ENCODE results near the gene PDZK1IP1.
"Not testable (repeated sequence)": the region's sequence is repeated elsewhere in the genome, so short reads cannot be mapped to it uniquely, and the experiment has no call there.

The PDZK1IP1 gene

GRCh38 chr1:47194311-47194710 is 4.5 kb upstream of the PDZK1IP1 start:
- Histone ChIP-seq H3K79me2 (ENCODE audit: insufficient read depth, low read depth) (no peaks in the 10 kb centered on the region), H3K27me3 (ENCODE audit: insufficient read depth, low read depth) (no peaks in the 10 kb centered on the region), H3K4me2 (no peak overlapping the region), H3K36me3 (ENCODE audit: insufficient read depth) (no peaks in the 10 kb centered on the region), H3K9ac (no peak overlapping the region), H3K4me3 (IDR thresholded peaks at IDR 0.05; ENCODE audit: insufficient read depth, low read depth, low read length) (no peak overlapping the region), H2AFZ (ENCODE audit: low read depth) (no peak overlapping the region), H3K4me1 (ENCODE audit: low read depth, poor library complexity, severe bottlenecking) (no peaks in the 10 kb centered on the region), H4K20me1 (ENCODE audit: insufficient read depth) (no peaks in the 10 kb centered on the region), H3K27ac (no peak overlapping the region)
- no peak for TF ChIP-seq CTCF (conservative IDR thresholded peaks at IDR 0.05; ENCODE audit: low read depth, low read length)

- H3K79me2 ChIP-seq (ENCODE audit: insufficient read depth, low read depth); H3K36me3 ChIP-seq (ENCODE audit: insufficient read depth); H4K20me1 ChIP-seq (ENCODE audit: insufficient read depth); H3K9ac ChIP-seq; H3K4me3 ChIP-seq (IDR thresholded peaks at IDR 0.05; ENCODE audit: insufficient read depth, low read depth, low read length); H3K27ac ChIP-seq; H3K27me3 ChIP-seq (ENCODE audit: insufficient read depth, low read depth); H3K4me2 ChIP-seq; H3K4me1 ChIP-seq (ENCODE audit: low read depth, poor library complexity, severe bottlenecking): not testable (repeated sequence)
- H2AFZ ChIP-seq (ENCODE audit: low read depth): 0 out of 2 replicates have a peak overlapping the region, but pooled peaks have one; percentile 8
Observed at GRCh38 chr1:47193496-47193895, 3.7 kb upstream of the PDZK1IP1 start.

GRCh38 chr1:47192458-47193384 is 2.9 kb upstream of the PDZK1IP1 start:
- Histone ChIP-seq H3K27ac (no peak overlapping the region), H2AFZ (ENCODE audit: low read depth) (peak overlapping the region; percentile 8; the same call in 1 of the 2 replicates), H4K20me1 (ENCODE audit: insufficient read depth) (no peaks in the 10 kb centered on the region), H3K27me3 (ENCODE audit: insufficient read depth, low read depth) (no peaks in the 10 kb centered on the region), H3K4me2 (no peak overlapping the region), H3K4me3 (IDR thresholded peaks at IDR 0.05; ENCODE audit: insufficient read depth, low read depth, low read length) (no peak overlapping the region), H3K4me1 (ENCODE audit: low read depth, poor library complexity, severe bottlenecking) (no peaks in the 10 kb centered on the region), H3K36me3 (ENCODE audit: insufficient read depth) (no peaks in the 10 kb centered on the region), H3K79me2 (ENCODE audit: insufficient read depth, low read depth) (no peaks in the 10 kb centered on the region), H3K9ac (no peak overlapping the region)
- peak; percentile 98 for TF ChIP-seq CTCF (conservative IDR thresholded peaks at IDR 0.05; ENCODE audit: low read depth, low read length)

- Histone ChIP-seq H2AFZ (ENCODE audit: low read depth) (no peak overlapping the region), H3K79me2 (ENCODE audit: insufficient read depth, low read depth) (no peaks in the 10 kb centered on the region), H3K27ac (no peak overlapping the region), H4K20me1 (ENCODE audit: insufficient read depth) (no peaks in the 10 kb centered on the region), H3K4me3 (IDR thresholded peaks at IDR 0.05; ENCODE audit: insufficient read depth, low read depth, low read length) (no peak overlapping the region), H3K27me3 (ENCODE audit: insufficient read depth, low read depth) (no peaks in the 10 kb centered on the region), H3K9ac (no peak overlapping the region), H3K4me2 (no peak overlapping the region), H3K36me3 (ENCODE audit: insufficient read depth) (no peaks in the 10 kb centered on the region), H3K4me1 (ENCODE audit: low read depth, poor library complexity, severe bottlenecking) (no peaks in the 10 kb centered on the region)
- no peak for TF ChIP-seq CTCF (conservative IDR thresholded peaks at IDR 0.05; ENCODE audit: low read depth, low read length)
Observed at GRCh38 chr1:47191940-47192457, 2.2 kb upstream of the PDZK1IP1 start.

GRCh38 chr1:47190857-47191256 is 1.0 kb upstream of the PDZK1IP1 start:
- Histone ChIP-seq H3K79me2 (ENCODE audit: insufficient read depth, low read depth) (no peaks in the 10 kb centered on the region), H3K9ac (no peak overlapping the region), H3K4me1 (ENCODE audit: low read depth, poor library complexity, severe bottlenecking) (no peaks in the 10 kb centered on the region), H3K4me3 (IDR thresholded peaks at IDR 0.05; ENCODE audit: insufficient read depth, low read depth, low read length) (no peak overlapping the region), H3K4me2 (no peak overlapping the region), H2AFZ (ENCODE audit: low read depth) (no peak overlapping the region), H4K20me1 (ENCODE audit: insufficient read depth) (no peaks in the 10 kb centered on the region), H3K36me3 (ENCODE audit: insufficient read depth) (no peaks in the 10 kb centered on the region), H3K27ac (no peak overlapping the region), H3K27me3 (ENCODE audit: insufficient read depth, low read depth) (no peaks in the 10 kb centered on the region)
- TF ChIP-seq CTCF (conservative IDR thresholded peaks at IDR 0.05; ENCODE audit: low read depth, low read length): no peak

Data from KMS-11 (cell line).